Measurements from ENCODE around the gene SLC25A2.
"Not testable (repeated sequence)": the region's sequence is repeated elsewhere in the genome, so short reads cannot be mapped to it uniquely, and the experiment has no call there.

SLC25A2 gene

GRCh38 chr5:141303756-141304155 lies at the start of gene SLC25A2:
TSS of gene SLC25A2 (minus strand) at chr5:141304049. CDS start at chr5:141303865, 184 bp downstream.
- no peak for DNase-seq

- DNase-seq: no peak
Measured at GRCh38 chr5:141351591-141351990, 47.7 kb upstream of the SLC25A2 start.

DNA sequence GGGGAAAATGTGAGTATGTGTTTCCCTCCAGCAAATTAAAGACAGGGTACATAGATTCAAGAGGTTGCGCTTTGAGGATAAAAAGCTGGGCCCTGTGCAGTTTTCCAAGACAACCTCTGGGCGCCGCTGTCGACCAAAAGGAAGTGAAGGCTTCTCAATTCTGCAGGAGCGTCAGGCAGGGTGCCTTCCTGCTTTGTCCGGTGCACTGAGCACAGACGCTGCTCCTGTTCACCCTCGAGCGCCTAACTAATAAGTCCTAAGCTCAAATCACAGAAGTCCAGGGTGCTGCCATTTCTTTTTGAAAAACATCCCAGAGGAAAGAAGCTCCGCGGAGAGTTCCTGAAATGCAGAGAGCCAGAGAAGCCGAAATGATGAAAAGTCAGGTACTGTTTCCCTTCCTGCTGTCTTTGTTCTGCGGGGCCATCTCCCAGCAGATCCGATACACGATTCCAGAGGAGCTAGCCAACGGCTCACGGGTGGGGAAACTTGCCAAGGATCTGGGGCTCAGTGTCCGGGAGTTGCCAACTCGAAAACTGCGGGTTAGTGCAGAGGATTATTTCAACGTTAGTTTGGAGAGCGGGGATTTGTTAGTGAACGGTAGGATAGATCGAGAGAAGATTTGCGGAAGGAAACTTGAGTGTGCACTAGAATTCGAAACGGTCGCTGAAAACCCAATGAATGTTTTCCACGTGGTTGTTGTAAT lies 46.2 kb upstream of the SLC25A2 start, which contains the start of gene PCDHGB1:
PCDHGB1 (plus strand) TSS at position 183 of the 703 bp plus-strand sequence; CDS start at position 345, 162 bp downstream.
- DNase-seq: peak; percentile 30

GRCh38 chr5:141346017-141346416 lies 42.2 kb upstream of the SLC25A2 start:
- not testable (repeated sequence) for DNase-seq

GRCh38 chr5:141345327-141345726 lies 41.5 kb upstream of the SLC25A2 start:
- DNase-seq: no peak

DNA sequence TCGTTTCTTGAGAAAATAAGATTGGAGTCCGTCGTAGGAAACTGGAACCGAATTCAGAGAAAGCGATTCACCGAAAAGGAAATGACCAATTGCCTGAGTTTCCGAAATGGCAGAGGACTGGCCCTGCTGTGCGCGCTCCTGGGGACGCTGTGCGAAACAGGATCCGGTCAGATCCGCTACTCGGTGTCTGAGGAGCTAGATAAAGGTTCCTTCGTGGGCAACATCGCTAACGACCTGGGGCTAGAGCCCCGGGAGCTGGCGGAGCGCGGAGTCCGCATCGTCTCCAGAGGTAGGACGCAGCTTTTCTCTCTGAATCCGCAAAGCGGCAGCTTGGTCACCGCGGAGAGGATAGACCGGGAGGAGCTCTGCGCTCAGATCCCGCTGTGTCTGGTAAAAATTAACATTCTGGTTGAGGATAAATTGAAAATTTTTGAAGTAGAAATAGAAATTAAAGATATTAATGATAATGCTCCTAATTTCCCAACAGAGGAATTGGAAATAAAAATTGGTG lies 40.2 kb upstream of the SLC25A2 start:
- no peak for DNase-seq

DNA sequence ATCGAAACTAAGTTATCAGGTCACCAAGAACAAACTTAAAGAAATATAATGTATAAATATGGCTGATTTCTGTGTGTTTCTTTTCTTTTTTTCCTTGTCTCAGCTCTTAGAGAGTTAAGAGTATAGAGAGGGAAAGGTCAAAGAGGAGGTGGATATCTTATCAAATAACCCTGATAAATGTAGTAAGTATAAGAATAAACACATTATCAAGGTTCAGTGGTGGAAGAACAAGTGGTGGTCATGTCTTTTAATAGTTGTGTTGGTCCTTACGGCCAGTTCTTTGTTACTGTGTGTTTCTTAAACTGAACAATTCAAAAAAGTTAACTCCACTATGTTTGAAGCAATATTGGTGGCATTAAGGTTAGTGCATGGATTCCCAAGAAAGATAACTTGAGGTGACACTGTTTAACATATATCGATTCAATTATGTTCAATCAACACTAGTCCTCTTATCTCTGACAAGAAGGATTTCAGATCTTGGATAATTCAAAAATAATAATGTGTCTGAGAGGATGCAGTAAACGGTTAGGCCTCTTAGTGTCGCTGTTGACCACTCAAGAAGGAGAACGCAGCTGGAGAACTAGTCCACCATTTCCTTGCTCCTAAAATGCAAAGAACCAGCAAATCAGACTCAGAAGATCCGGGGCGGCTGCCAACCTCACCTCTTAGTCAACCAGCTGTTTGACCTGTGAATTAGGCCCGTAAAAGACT lies 39.5 kb upstream of the SLC25A2 start, which contains the start of gene PCDHGA3:
PCDHGA3 (plus strand) TSS at position 588 of the 711 bp plus-strand sequence. CDS start 205 bp downstream, outside the sequence.
- peak; percentile 46 for DNase-seq

DNA sequence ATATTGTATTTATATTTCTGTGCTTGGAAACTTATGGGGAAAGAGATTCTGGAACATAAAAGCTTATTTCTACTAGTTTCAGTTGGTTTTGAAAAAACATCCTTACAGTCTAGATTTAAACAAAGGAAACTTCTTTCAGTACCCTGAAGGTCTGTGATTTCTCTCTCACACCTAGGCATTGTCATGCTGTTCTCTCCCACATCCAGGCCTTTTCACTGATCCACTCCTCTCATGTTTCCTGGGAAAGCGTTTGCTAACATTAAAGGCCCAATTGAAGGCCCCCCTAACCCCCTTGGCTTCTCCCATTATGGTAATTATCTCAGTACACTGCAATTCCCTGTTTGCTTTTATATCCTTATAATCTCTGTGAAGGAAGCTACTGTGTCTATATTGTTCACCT lies 38.9 kb upstream of the SLC25A2 start:
- no peak for DNase-seq

DNA sequence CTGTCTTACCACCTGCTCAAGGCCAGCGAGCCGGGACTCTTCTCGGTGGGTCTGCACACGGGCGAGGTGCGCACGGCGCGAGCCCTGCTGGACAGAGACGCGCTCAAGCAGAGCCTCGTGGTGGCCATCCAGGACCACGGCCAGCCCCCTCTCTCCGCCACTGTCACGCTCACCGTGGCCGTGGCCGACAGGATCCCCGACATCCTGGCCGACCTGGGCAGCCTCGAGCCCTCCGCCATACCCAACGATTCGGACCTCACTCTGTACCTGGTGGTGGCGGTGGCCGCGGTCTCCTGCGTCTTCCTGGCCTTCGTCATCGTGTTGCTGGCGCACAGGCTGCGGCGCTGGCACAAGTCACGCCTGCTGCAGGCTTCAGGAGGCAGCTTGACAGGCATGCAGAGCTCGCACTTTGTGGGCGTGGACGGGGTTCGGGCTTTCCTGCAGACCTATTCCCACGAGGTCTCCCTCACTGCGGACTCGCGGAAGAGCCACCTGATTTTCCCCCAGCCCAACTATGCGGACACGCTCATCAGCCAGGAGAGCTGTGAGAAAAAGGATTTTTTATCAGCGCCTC lies 37.0 kb upstream of the SLC25A2 start:
- DNase-seq: not testable (repeated sequence)

DNA sequence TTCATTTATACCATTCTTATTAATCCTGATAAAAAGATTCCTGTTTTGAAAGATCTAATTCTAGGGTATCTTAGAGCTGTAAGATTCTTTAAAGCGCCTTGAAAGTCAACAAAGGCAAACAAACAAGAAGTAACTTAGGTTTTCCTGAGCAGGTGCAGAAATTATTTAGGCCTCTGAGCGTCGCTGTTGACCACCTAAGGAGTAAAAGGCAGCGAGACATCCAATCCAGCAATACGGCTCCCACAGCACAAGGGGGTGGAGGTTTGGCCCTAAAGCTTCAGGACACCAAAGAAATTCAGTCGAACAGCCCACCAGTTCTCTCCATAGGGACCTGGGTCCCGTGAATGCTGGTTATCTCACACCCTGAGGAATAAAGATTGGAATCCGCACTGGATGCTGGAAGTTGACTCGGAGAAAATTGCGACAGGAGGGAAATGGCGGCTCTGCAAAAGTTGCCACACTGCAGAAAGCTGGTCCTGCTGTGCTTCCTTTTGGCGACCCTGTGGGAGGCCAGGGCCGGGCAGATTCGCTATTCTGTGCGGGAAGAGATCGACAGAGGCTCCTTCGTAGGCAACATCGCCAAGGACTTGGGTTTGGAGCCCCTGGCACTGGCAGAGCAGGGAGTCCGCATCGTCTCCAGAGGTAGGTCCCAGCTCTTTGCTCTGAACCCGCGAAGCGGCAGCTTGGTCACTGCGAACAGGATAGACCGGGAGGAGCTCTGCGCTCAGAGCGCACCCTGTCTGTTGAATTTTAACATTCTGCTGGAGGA lies 34.9 kb upstream of the SLC25A2 start, which contains the start of gene PCDHGA2:
PCDHGA2 (plus strand) TSS at position 223 of the 769 bp plus-strand sequence.
- peak; percentile 34 for DNase-seq

DNA sequence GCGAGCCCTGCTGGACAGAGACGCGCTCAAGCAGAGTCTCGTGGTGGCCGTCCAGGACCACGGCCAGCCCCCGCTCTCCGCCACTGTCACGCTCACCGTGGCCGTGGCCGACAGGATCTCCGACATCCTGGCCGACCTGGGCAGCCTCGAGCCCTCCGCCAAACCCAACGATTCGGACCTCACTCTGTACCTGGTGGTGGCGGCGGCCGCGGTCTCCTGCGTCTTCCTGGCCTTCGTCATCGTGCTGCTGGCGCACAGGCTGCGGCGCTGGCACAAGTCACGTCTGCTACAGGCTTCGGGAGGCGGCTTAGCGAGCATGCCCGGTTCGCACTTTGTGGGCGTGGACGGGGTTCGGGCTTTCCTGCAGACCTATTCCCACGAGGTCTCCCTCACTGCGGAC lies 28.7 kb upstream of the SLC25A2 start:
- DNase-seq: not testable (repeated sequence)

- DNase-seq: peak; percentile 27
Measured at GRCh38 chr5:141330299-141331080, 26.6 kb upstream of the SLC25A2 start, which contains the start of gene PCDHGA1. TSS of gene PCDHGA1 (plus strand) at chr5:141330514.

DNA sequence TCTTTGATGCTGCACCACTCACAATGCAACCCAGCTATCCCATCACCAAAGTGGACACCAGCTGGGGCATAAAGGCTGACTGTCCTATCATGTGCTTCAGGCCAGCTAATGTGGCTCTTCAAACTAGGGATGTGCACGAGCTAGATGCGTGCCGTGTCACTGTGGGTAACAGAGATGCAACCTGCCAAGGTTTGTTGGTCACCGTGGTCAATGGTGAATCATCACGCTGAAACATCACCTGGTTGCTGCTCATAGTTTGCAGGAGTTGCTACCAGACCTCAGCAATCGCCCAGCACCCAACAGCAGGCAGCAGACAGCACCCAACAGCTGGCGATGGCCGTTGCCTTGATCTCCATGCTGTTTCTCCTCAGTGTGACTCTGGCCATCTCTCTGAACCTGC lies 24.4 kb upstream of the SLC25A2 start:
- DNase-seq: no peak

DNA sequence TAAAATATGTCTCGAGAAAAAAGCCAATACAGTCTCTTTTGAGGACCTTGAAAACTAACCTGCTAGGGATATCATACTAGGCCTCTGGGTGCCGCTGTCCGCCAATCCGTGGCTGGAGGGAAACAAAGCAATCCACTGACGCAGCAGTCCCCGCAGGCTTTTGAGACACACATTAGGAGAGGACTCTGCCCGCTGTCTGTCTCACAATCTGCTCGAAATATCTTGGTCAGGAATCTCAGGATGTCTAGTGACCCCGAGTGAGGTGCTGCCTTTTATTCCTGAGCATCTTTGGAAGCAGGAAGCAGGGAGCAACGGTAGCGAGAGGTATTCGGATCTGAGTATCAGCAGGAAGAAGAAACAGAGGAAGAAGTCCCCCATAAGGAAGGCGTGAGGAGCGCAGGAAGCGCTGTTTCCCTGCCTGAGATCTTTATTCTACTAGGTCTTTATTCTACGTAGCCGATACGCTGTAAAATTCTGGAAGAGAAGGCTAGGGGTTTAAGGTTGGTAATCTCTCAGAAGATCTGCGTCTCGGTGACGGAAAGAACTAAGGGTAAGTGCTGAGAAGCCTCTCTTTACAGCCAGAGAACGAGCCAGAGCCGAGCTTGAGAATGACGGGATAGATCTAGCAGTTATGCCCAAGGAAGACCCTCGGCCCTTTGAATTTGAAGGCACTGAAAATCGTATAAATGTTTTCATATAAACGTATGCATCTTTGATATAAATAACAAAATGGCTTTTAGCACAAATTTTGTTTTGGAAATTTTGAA lies 22.4 kb upstream of the SLC25A2 start:
- DNase-seq: peak; percentile 39

GRCh38 chr5:141322261-141322660 lies 18.4 kb upstream of the SLC25A2 start:
- no peak for DNase-seq

GRCh38 chr5:141320225-141321169 lies 16.6 kb upstream of the SLC25A2 start, which contains the start of gene TAF7:
TSS of gene TAF7 (minus strand) at chr5:141320784. CDS start at chr5:141320044, 740 bp downstream.
- DNase-seq: peak; percentile 94

- no peak for DNase-seq
Measured at GRCh38 chr5:141319699-141320098, 15.8 kb upstream of the SLC25A2 start.

DNA sequence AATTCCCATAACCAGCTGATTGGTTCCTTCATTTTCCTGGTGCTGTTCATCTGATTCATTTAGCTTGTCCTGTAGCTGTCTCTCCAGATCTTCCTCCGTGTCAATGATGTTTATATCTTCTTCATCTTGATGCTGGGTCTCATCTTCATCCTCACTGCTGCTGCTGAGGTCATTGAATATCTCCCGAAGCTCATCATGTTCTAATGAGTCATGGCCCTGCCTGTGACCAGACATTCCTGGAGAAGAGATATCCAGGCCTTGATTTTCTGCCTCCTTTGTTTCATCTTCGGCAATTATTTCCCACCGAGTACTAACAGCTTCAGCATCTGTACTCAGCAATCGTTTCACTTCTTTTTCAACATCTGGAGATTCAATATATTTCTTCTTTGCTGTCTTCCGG lies 15.4 kb upstream of the SLC25A2 start:
- DNase-seq: no peak

- DNase-seq: not testable (repeated sequence)
Measured at GRCh38 chr5:141316963-141317362, 13.1 kb upstream of the SLC25A2 start.
